GM18505 (cell line): ENCODE measurements around the gene KRTAP2-1.
"Not testable (repeated sequence)": the region's sequence is repeated elsewhere in the genome, so short reads cannot be mapped to it uniquely, and the experiment has no call there.

Source experiments
- ATAC-seq: cut with Tn5 transposase; IDR thresholded peaks from one replicate; pipeline ENCODE4 v1.9.1; 2021; ENCODE audit not compliant: unreplicated experiment
- POLR2A ChIP-seq: IDR thresholded peaks from 4 replicates; pipeline ENCODE4 v1.6.1; 2011; ENCODE audit warnings: borderline replicate concordance; ENCODE audit not compliant: insufficient read depth, insufficient read length; ENCODE audit errors: extremely low read depth

The KRTAP2-1 gene

GRCh38 chr17:41012326-41013120 lies 34.6 kb downstream of the KRTAP2-1 start:
- no peak for TF ChIP-seq POLR2A
- ATAC-seq, result no peak

- no peak for TF ChIP-seq POLR2A
- no peak for ATAC-seq
Observed at GRCh38 chr17:41010441-41010840, 36.7 kb downstream of the KRTAP2-1 start.

GRCh38 chr17:41009936-41010335 lies 37.2 kb downstream of the KRTAP2-1 start:
- no peak for ATAC-seq
- TF ChIP-seq POLR2A, result no peak

GRCh38 chr17:41009301-41009760 lies 37.8 kb downstream of the KRTAP2-1 start:
- no peak for TF ChIP-seq POLR2A

GRCh38 chr17:41008811-41009210 lies 38.3 kb downstream of the KRTAP2-1 start, which contains the start of gene KRTAP3-1:
Gene KRTAP3-1, minus strand, starts transcription at chr17:41009128. Its CDS starts 54 bp downstream, at chr17:41009074.
- ATAC-seq, result no peak
- TF ChIP-seq POLR2A, result no peak

More at GRCh38 chr17:41009301-41009760, 37.8 kb downstream of the KRTAP2-1 start:
- no peak for ATAC-seq

- no peak for ATAC-seq
- no peak for TF ChIP-seq POLR2A
Observed at GRCh38 chr17:41004397-41004796, 42.7 kb downstream of the KRTAP2-1 start.

- no peak for ATAC-seq
- no peak for TF ChIP-seq POLR2A
Observed at GRCh38 chr17:41003926-41004325, 43.2 kb downstream of the KRTAP2-1 start.

- no peak for ATAC-seq
- TF ChIP-seq POLR2A, result no peak
Observed at GRCh38 chr17:41002814-41003213, 44.3 kb downstream of the KRTAP2-1 start.

- ATAC-seq, result no peak
- no peak for TF ChIP-seq POLR2A
Observed at GRCh38 chr17:41001795-41002194, 45.3 kb downstream of the KRTAP2-1 start.

- not testable (repeated sequence) for ATAC-seq
Observed at GRCh38 chr17:40999563-40999962, 47.6 kb downstream of the KRTAP2-1 start, which contains the start of gene KRTAP3-2. Gene KRTAP3-2, minus strand, starts transcription at chr17:40999906. Its CDS starts 53 bp downstream, at chr17:40999853.

GRCh38 chr17:40997361-40997760 lies 49.8 kb downstream of the KRTAP2-1 start:
- TF ChIP-seq POLR2A, result no peak
- ATAC-seq, result no peak

- TF ChIP-seq POLR2A, result no peak
- ATAC-seq, result no peak
Observed at GRCh38 chr17:40996829-40997228, 50.3 kb downstream of the KRTAP2-1 start.
